ENCODE results near the gene ITGA1. TPM values are rescaled to one million over a fixed set of nuclear protein-coding genes. Genes with fewer than 3 reads are reported as not detected.
A peak's percentile ranks its signal among the peaks of the same experiment; 100 is the strongest.

Gene ITGA1
- total RNA-seq, 1 donor from 2014 or later = 9.1 TPM

DNA sequence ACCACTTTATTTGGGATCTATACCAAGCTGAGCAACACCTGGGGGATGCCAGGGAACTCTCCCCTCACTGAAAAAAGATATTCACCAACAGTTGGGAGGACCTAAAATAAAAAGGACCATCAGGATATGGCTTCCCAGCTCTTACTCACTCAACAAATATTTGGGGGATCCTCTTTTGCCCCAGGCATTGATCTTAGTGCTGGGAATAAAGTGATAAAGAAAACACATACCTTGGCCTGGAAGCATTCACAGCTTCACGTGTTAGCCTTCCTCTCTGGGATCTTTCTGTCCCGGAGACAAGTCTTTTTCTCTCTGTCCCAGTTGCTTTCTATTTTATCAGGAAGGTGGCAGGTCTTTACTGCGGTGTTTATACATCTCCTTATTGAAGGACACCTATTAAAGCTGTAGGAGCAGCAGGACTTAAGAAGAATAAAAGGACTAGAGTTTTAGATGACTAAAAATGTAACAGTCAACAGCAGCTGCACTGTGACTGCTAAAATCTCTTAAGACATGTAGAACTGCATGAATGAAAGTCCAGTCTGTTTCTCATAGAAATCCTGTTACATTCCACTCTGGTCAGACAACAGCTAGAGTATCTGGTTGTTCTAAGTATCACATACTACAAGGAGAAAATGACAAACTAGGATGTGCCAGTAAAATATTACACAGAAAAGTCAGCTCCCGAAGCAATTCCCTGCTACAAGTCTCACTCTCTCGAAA, 111.4 kb downstream of the ITGA1 start:
- Mint-ChIP-seq H3K36me3 (no peaks in the 10 kb centered on the region), H3K4me1 (peaks cover 31% of the 10 kb centered on the region), H3K4me3 (no peak overlapping the region), H3K9me3 (peaks cover 4% of the 10 kb centered on the region), H3K27ac (peak overlapping the region; percentile 24), H3K27me3 (ENCODE audit: low read depth) (no peaks in the 10 kb centered on the region)
- no peak for DNase-seq (ENCODE audit: low spot score in 2 of 2, unreplicated experiment in 2 of 2)
- TF ChIP-seq, protein P1, sequence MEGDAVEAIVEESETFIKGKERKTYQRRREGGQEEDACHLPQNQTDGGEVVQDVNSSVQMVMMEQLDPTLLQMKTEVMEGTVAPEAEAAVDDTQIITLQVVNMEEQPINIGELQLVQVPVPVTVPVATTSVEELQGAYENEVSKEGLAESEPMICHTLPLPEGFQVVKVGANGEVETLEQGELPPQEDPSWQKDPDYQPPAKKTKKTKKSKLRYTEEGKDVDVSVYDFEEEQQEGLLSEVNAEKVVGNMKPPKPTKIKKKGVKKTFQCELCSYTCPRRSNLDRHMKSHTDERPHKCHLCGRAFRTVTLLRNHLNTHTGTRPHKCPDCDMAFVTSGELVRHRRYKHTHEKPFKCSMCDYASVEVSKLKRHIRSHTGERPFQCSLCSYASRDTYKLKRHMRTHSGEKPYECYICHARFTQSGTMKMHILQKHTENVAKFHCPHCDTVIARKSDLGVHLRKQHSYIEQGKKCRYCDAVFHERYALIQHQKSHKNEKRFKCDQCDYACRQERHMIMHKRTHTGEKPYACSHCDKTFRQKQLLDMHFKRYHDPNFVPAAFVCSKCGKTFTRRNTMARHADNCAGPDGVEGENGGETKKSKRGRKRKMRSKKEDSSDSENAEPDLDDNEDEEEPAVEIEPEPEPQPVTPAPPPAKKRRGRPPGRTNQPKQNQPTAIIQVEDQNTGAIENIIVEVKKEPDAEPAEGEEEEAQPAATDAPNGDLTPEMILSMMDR (IDR thresholded peaks at IDR 0.05; ENCODE audit: unreplicated experiment) = no peak

DNA sequence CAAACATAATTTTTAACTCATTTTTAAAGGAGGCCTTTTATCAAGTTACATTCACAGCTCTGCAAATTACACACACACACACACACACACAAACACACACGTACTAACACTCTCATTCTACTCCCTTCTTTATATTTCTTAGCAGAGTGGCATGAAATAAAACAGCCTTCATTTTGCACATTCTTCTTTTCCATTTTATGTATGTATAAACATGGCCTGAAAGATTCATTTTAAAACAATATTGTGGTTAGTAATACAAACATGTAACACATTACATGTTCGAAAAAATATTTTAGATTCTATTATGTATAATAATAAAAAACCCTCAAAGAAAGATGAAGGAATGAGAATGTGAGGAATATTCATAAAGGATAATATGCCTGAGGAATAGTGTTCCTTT, 115.4 kb downstream of the ITGA1 start:
- H3K4me3 Mint-ChIP-seq = no peak overlapping the region
- H3K27me3 Mint-ChIP-seq (ENCODE audit: low read depth) = no peaks in the 10 kb centered on the region

DNA sequence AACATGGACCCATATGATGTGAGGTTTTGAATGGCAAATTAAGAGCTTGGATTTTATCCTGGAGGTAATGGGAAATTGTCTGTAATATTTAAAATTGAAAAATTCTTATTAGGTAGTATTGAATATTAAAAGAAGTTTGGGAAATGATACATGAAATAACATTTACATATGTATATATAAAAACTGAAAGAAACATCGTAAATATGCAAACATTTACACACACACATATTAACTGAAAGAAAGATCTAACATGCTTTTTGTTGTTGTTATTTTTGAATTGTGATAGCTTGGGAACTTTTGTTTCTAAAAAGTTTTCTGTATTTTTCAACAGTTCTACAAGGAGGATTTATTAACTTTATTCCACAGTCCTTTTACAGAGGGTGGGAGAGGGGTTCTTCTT, 118.6 kb downstream of the ITGA1 start:
- Mint-ChIP-seq H3K27ac (no peak overlapping the region), H3K36me3 (no peaks in the 10 kb centered on the region), H3K27me3 (ENCODE audit: low read depth) (no peaks in the 10 kb centered on the region), H3K9me3 (no peaks in the 10 kb centered on the region), H3K4me3 (no peak overlapping the region), H3K4me1 (peaks cover 15% of the 10 kb centered on the region)
- TF ChIP-seq, protein P1 (IDR thresholded peaks at IDR 0.05; ENCODE audit: unreplicated experiment) = no peak
- DNase-seq (ENCODE audit: low spot score in 2 of 2, unreplicated experiment in 2 of 2) = no peak

More for the DNA sequence above, 115.4 kb downstream of the ITGA1 start:
- Mint-ChIP-seq H3K27ac (no peak overlapping the region), H3K9me3 (peaks cover 4% of the 10 kb centered on the region), H3K4me1 (peaks cover 6% of the 10 kb centered on the region), H3K36me3 (no peaks in the 10 kb centered on the region)
- TF ChIP-seq, protein P1 (IDR thresholded peaks at IDR 0.05; ENCODE audit: unreplicated experiment) = no peak
- no peak for DNase-seq (ENCODE audit: low spot score in 2 of 2, unreplicated experiment in 2 of 2)

DNA sequence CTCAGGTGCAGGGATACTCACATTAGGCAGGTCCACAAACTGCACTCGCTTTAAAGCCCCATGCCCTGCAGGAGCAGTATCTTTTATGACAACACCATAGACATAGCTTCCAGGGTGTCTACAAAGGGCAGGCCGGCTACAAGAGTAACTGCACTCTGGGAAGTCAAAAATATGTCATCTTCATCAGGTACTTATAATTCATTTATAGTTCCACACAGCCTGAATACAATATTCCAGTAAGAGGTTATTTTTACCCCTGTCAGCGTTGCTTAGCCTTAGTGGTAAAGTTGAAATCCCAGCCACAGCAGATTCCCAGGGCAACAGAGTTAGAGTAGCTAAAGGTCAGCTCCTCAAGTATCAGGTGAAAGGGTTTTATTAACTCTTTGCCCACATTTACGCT, 119.1 kb downstream of the ITGA1 start:
- H3K4me3 Mint-ChIP-seq = no peak overlapping the region
- no peak for DNase-seq (ENCODE audit: low spot score in 2 of 2, unreplicated experiment in 2 of 2)
- H3K9me3 Mint-ChIP-seq = no peaks in the 10 kb centered on the region
- TF ChIP-seq, protein P1 (IDR thresholded peaks at IDR 0.05; ENCODE audit: unreplicated experiment) = no peak
- no peaks in the 10 kb centered on the region for H3K36me3 Mint-ChIP-seq
- peaks cover 15% of the 10 kb centered on the region for H3K4me1 Mint-ChIP-seq
- H3K27ac Mint-ChIP-seq = no peak overlapping the region
- no peaks in the 10 kb centered on the region for H3K27me3 Mint-ChIP-seq (ENCODE audit: low read depth)

DNA sequence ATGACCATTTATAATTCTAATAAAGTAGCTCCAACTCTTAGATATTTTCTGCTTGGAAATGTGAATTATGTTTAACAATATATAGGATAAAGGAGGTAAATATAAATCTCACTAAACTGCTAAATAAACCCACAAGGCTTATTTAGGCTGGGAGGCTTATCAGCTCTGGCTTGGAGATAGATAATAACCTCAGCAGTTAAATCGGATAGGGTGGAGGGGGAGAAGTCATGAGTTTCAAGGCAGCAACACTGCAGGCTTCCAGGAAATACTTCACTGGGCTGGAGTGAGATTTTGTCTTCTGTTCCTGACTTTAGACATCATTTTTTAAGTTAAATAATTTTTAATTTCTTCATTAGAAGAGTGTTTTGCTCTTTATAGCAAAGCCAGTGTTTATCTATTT, 121.5 kb downstream of the ITGA1 start:
- no peaks in the 10 kb centered on the region for H3K27me3 Mint-ChIP-seq (ENCODE audit: low read depth)

More for the DNA sequence above, 121.5 kb downstream of the ITGA1 start:
- no peak for DNase-seq (ENCODE audit: low spot score in 2 of 2, unreplicated experiment in 2 of 2)
- TF ChIP-seq, protein P1 (IDR thresholded peaks at IDR 0.05; ENCODE audit: unreplicated experiment) = no peak
- Mint-ChIP-seq H3K27ac (peak overlapping the region; percentile 56), H3K36me3 (no peaks in the 10 kb centered on the region), H3K4me1 (peaks cover 15% of the 10 kb centered on the region), H3K4me3 (no peak overlapping the region), H3K9me3 (no peaks in the 10 kb centered on the region)
